B cell (primary cell): ENCODE results near the gene YAP1.

Experiments used
- EZH2 ChIP-seq: IDR thresholded peaks from 2 replicates; pipeline ENCODE4 v1.6.1; 2012; ENCODE audit warnings: borderline replicate concordance, low read depth, mild to moderate bottlenecking, moderate library complexity, low read length; ENCODE audit not compliant: insufficient read depth, poor library complexity, severe bottlenecking
- TF ChIP-seq, protein P1 (sequence below): fragments of 200-600 bp; IDR thresholded peaks from one replicate; pipeline ENCODE4 v1.8.0; 2022; ENCODE audit warnings: antibody characterized with exemption, mild to moderate bottlenecking

DNA sequence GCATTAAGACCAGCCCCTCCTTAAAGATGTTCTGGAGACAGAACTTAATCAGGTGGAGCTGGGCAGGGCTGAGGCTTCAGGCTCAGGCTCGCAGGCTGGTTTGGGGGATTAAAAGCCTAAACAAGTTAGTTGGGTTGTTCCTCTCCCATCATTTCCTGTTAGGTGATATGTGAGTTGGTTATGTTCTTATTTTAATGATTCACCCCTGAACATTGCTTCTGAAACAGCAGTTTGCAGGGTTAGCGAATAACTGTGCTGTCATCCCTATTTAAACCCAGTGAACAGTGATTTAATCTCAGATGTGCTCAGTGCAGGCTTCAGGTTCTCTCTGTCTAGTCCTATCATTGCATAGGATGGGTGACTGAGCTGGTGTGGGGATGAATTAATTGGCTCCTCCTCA lies 159.7 kb downstream of the YAP1 start:
- TF ChIP-seq, protein P1, sequence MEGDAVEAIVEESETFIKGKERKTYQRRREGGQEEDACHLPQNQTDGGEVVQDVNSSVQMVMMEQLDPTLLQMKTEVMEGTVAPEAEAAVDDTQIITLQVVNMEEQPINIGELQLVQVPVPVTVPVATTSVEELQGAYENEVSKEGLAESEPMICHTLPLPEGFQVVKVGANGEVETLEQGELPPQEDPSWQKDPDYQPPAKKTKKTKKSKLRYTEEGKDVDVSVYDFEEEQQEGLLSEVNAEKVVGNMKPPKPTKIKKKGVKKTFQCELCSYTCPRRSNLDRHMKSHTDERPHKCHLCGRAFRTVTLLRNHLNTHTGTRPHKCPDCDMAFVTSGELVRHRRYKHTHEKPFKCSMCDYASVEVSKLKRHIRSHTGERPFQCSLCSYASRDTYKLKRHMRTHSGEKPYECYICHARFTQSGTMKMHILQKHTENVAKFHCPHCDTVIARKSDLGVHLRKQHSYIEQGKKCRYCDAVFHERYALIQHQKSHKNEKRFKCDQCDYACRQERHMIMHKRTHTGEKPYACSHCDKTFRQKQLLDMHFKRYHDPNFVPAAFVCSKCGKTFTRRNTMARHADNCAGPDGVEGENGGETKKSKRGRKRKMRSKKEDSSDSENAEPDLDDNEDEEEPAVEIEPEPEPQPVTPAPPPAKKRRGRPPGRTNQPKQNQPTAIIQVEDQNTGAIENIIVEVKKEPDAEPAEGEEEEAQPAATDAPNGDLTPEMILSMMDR = no peak
- no peak for TF ChIP-seq EZH2
